ENCODE measurements around the gene GPRC5D. TPM values are rescaled to one million over a fixed set of nuclear protein-coding genes. Genes with fewer than 3 reads are reported as not detected.

Gene GPRC5D
- total RNA-seq, 1 donor from 2014 or later, result not detected

DNA sequence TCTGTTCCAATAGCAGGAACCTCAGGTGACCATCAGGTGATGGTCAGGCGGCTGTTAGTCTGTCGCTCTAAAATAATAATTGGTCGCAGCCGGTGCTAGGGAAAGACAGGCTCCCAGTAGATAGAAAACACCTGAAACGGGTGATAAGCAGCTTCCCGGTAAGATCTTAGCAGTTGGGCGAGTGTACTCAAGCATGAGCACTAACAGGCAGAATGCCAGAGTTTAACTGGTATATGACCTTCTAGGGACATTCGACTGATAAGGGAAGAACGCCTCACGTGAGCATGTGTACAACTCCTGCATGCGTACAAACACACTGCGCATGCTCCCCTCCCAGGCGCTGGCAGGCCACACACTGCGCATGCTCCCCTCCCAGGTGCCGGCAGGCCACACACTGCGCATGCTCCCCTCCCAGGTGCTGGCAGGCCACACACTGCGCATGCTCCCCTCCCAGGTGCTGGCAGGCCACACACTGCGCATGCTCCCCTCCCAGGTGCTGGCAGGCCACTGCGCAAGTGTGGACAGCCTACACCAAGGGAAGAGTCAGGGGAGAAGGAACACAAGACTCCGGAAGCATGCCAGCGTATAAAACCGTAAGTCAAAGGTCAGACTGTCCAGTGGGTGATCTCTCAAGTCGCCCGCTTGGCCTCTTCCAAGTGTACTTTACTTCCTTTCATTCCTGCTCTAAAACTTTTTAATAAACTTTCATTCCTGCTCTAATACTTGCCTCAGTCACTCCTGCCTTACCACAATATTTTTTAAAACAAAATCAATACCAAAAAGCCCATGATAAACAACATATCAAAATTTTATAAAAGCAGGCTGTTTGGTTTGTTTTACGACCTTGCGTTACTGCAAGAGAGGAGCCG lies 24.5 kb downstream of the GPRC5D start:
- no peaks in the 10 kb centered on the region for H3K27me3 Mint-ChIP-seq (ENCODE audit: low read depth)
- peak overlapping the region; percentile 72 for H3K4me3 Mint-ChIP-seq
- H3K4me1 Mint-ChIP-seq, result peaks cover 19% of the 10 kb centered on the region
- DNase-seq (ENCODE audit: low spot score in 2 of 2, unreplicated experiment in 2 of 2), result peak; percentile 52 to 88
- TF ChIP-seq CTCF (IDR thresholded peaks at IDR 0.05; ENCODE audit: unreplicated experiment), result no peak
- peak overlapping the region; percentile 79 for H3K27ac Mint-ChIP-seq
- peaks cover 23% of the 10 kb centered on the region for H3K36me3 Mint-ChIP-seq
- H3K9me3 Mint-ChIP-seq, result peaks cover 7% of the 10 kb centered on the region

DNA sequence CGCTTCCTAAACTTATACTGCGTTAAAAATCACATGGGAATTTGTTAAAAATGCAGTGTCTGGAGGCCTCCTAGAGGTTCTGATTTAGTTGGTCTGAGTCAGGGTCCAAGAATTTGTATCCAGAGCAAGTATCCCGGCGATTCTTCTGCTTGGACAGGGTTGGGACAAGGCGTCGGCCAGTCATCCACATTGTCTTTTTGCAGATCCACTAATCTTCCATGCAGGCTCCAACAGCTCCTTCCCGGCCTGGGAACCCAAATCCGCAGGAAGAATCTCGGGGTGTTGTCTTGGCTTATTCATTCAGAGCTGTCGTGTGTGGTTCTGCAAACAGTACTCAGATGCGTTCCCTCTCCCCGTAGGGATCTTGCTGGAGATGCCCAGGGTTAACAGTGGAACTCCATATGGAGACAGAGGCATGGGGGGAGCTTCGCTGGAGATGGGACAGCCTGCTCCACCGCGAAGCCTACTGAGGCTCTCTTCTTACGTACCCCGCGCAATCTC lies 25.3 kb downstream of the GPRC5D start:
- Mint-ChIP-seq H3K27me3 (ENCODE audit: low read depth) (no peaks in the 10 kb centered on the region), H3K9me3 (peaks cover 7% of the 10 kb centered on the region), H3K4me1 (peaks cover 24% of the 10 kb centered on the region), H3K36me3 (peaks cover 23% of the 10 kb centered on the region), H3K27ac (peak overlapping the region; percentile 73), H3K4me3 (peak overlapping the region; percentile 72)
- no peak for DNase-seq (ENCODE audit: low spot score in 2 of 2, unreplicated experiment in 2 of 2)
- no peak for TF ChIP-seq CTCF (IDR thresholded peaks at IDR 0.05; ENCODE audit: unreplicated experiment)

- Mint-ChIP-seq H3K9me3 (peaks cover 2% of the 10 kb centered on the region), H3K27me3 (ENCODE audit: low read depth) (no peaks in the 10 kb centered on the region), H3K4me3 (no peak overlapping the region), H3K36me3 (peaks cover 18% of the 10 kb centered on the region), H3K27ac (peak overlapping the region; percentile 86), H3K4me1 (peaks cover 24% of the 10 kb centered on the region)
- DNase-seq (ENCODE audit: low spot score in 2 of 2, unreplicated experiment in 2 of 2), result no peak
- no peak for TF ChIP-seq CTCF (IDR thresholded peaks at IDR 0.05; ENCODE audit: unreplicated experiment)
Measured at GRCh38 chr12:12925388-12925787, 26.6 kb downstream of the GPRC5D start.

- Mint-ChIP-seq H3K36me3 (peaks cover 11% of the 10 kb centered on the region), H3K27me3 (ENCODE audit: low read depth) (no peaks in the 10 kb centered on the region), H3K4me3 (no peak overlapping the region), H3K27ac (peak overlapping the region; percentile 74), H3K4me1 (peaks cover 29% of the 10 kb centered on the region), H3K9me3 (no peaks in the 10 kb centered on the region)
- no peak for DNase-seq (ENCODE audit: low spot score in 2 of 2, unreplicated experiment in 2 of 2)
- TF ChIP-seq CTCF (IDR thresholded peaks at IDR 0.05; ENCODE audit: unreplicated experiment), result no peak
Measured at GRCh38 chr12:12924169-12924568, 27.8 kb downstream of the GPRC5D start.

GRCh38 chr12:12922978-12923377 lies 29.0 kb downstream of the GPRC5D start:
- Mint-ChIP-seq H3K4me3 (no peak overlapping the region), H3K27me3 (ENCODE audit: low read depth) (no peaks in the 10 kb centered on the region), H3K9me3 (no peaks in the 10 kb centered on the region), H3K4me1 (peaks cover 29% of the 10 kb centered on the region), H3K36me3 (peaks cover 16% of the 10 kb centered on the region), H3K27ac (no peak overlapping the region)
- no peak for DNase-seq (ENCODE audit: low spot score in 2 of 2, unreplicated experiment in 2 of 2)
- TF ChIP-seq CTCF (IDR thresholded peaks at IDR 0.05; ENCODE audit: unreplicated experiment), result no peak

Measured in mesothelial cell of epicardium (in vitro differentiated cells).